HG02943 (cell line): ENCODE measurements around the gene ADARB2.

ENCODE experiments used
- ATAC-seq: cut with Tn5 transposase; IDR thresholded peaks from one replicate; pipeline ENCODE4 v1.9.1; 2021; ENCODE audit warnings: mild to moderate bottlenecking, low read depth, moderate library complexity; ENCODE audit not compliant: unreplicated experiment

Gene ADARB2

GRCh38 chr10:1390200-1390599 is 347.1 kb downstream of the ADARB2 start:
- ATAC-seq: no peak

- ATAC-seq: no peak
Observed at GRCh38 chr10:1384026-1384425, 353.3 kb downstream of the ADARB2 start.

GRCh38 chr10:1382711-1383110 is 354.6 kb downstream of the ADARB2 start:
- no peak for ATAC-seq

- no peak for ATAC-seq
Observed at GRCh38 chr10:1381339-1381738, 356.0 kb downstream of the ADARB2 start.

- no peak for ATAC-seq
Observed at GRCh38 chr10:1380088-1380671, 357.1 kb downstream of the ADARB2 start.

GRCh38 chr10:1379601-1380000 is 357.7 kb downstream of the ADARB2 start:
- no peak for ATAC-seq

GRCh38 chr10:1378473-1378872 is 358.9 kb downstream of the ADARB2 start:
- ATAC-seq: no peak

- no peak for ATAC-seq
Observed at GRCh38 chr10:1377740-1378397, 359.5 kb downstream of the ADARB2 start.

GRCh38 chr10:1377231-1377630 is 360.1 kb downstream of the ADARB2 start:
- ATAC-seq: no peak

GRCh38 chr10:1376384-1376945 is 360.9 kb downstream of the ADARB2 start:
- ATAC-seq: no peak

GRCh38 chr10:1375346-1376170 is 361.8 kb downstream of the ADARB2 start:
- no peak for ATAC-seq

GRCh38 chr10:1374511-1375345 is 362.6 kb downstream of the ADARB2 start:
- no peak for ATAC-seq

- no peak for ATAC-seq
Observed at GRCh38 chr10:1373287-1373686, 364.0 kb downstream of the ADARB2 start.

GRCh38 chr10:1372212-1372611 is 365.1 kb downstream of the ADARB2 start:
- no peak for ATAC-seq

GRCh38 chr10:1370298-1370697 is 367.0 kb downstream of the ADARB2 start:
- ATAC-seq: no peak

- ATAC-seq: no peak
Observed at GRCh38 chr10:1369665-1370064, 367.7 kb downstream of the ADARB2 start.

GRCh38 chr10:1369197-1369596 is 368.1 kb downstream of the ADARB2 start:
- no peak for ATAC-seq

GRCh38 chr10:1368842-1369171 is 368.5 kb downstream of the ADARB2 start:
- no peak for ATAC-seq

GRCh38 chr10:1367938-1368841 is 369.1 kb downstream of the ADARB2 start:
- ATAC-seq: no peak
